SK-N-SH (cell line): ENCODE measurements around the gene ANKRD11. TPM values are rescaled to one million over a fixed set of nuclear protein-coding genes. Genes with fewer than 3 reads are reported as not detected.

Source experiments
- CTCF ChIA-PET: fragments of 300-600, 350-600 bp; formaldehyde crosslinking; extraction: SDS; loops from one replicate; lab custom pipeline; 2021; lab: Yijun Ruan, JAX
- POLR2A ChIA-PET: fragments of 350-600 bp; sonication (Branson Sonifier 250); formaldehyde crosslinking; extraction: SDS; loops from one replicate; lab custom pipeline; 2020; ENCODE audit warnings: antibody characterized with exemption, inconsistent platforms; lab: Yijun Ruan, JAX
- DNase-seq: peaks from one replicate; pipeline ENCODE4 v3.0.0; 2012
- H2AFZ ChIP-seq: fragments of 200-600 bp; sonication (generic); 2 replicates; pipeline ENCODE4 v1.8.1; 2016; ENCODE audit warnings: antibody characterized with exemption, mild to moderate bottlenecking, low read depth
- H3F3A ChIP-seq: fragments of 200-600 bp; sonication (generic); replicated peaks from 2 replicates; pipeline ENCODE3; 2016; ENCODE audit warnings: antibody characterized with exemption, mild to moderate bottlenecking; ENCODE audit not compliant: insufficient read depth
- H3K27ac ChIP-seq, 2 experiments: fragments of 200-500 bp in 1 of 2; fragments of 200-600 bp in 1 of 2; sonication (Bioruptor generic) in 1 of 2; sonication (generic), shearing (Covaris generic) in 1 of 2; 2 replicates each; pipeline versions ENCODE4 v1.5.1 to v1.6.1; 2014 to 2016; ENCODE audit warnings: low read depth in 2 of 2, inconsistent platforms in 1 of 2, low read length in 1 of 2, mild to moderate bottlenecking in 1 of 2, mixed read lengths in 1 of 2
- H3K27me3 ChIP-seq: fragments of 200-600 bp; sonication (generic), shearing (Covaris generic); 2 replicates; pipeline ENCODE4 v1.6.1; 2016; ENCODE audit warnings: mixed run types; ENCODE audit not compliant: insufficient read depth
- H3K36me3 ChIP-seq, 2 experiments: fragments of 200-500 bp in 1 of 2; fragments of 200-600 bp in 1 of 2; sonication (Bioruptor generic) in 1 of 2; sonication (generic) in 1 of 2; replicated peaks in 1 of 2; 2 replicates each; pipeline versions ENCODE3 to v1.5.1; 2014 to 2016; ENCODE audit warnings: low read length in 1 of 2, mild to moderate bottlenecking in 1 of 2; ENCODE audit not compliant: insufficient read depth in 2 of 2, control insufficient read depth in 1 of 2
- H3K4me1 ChIP-seq, 2 experiments: fragments of 200-500 bp in 1 of 2; fragments of 200-600 bp in 1 of 2; sonication (Bioruptor generic) in 1 of 2; sonication (generic), shearing (Covaris generic) in 1 of 2; 2 replicates each; pipeline versions ENCODE4 v1.5.1 to v1.6.1; 2014 to 2016; ENCODE audit warnings: low read depth in 1 of 2, low read length in 1 of 2, mixed run types in 1 of 2; ENCODE audit not compliant: insufficient read depth in 2 of 2, control insufficient read depth in 1 of 2
- H3K4me2 ChIP-seq: fragments of 200-600 bp; sonication (generic), shearing (Covaris generic); 2 replicates; pipeline ENCODE4 v1.6.1; 2017; ENCODE audit warnings: mixed run types
- H3K4me3 ChIP-seq, 2 experiments: fragments of 200-500 bp in 1 of 2; fragments of 200-600 bp in 1 of 2; sonication (Bioruptor generic) in 1 of 2; sonication (generic), shearing (Covaris generic) in 1 of 2; 2 replicates each; pipeline versions ENCODE4 v1.5.1 to v1.8.1; 2014 to 2016; ENCODE audit warnings: low read depth in 2 of 2, inconsistent platforms in 1 of 2, low read length in 1 of 2, mild to moderate bottlenecking in 1 of 2, mixed read lengths in 1 of 2, moderate library complexity in 1 of 2
- H3K79me2 ChIP-seq: fragments of 200-600 bp; sonication (generic); 2 replicates; pipeline ENCODE4 v1.8.1; 2017; ENCODE audit warnings: mild to moderate bottlenecking; ENCODE audit not compliant: insufficient read depth
- H3K9ac ChIP-seq: fragments of 200-600 bp; sonication (generic); 2 replicates; pipeline ENCODE4 v1.6.1; 2017; ENCODE audit warnings: mixed run types
- H3K9me2 ChIP-seq: fragments of 200-600 bp; sonication (generic); 2 replicates; pipeline ENCODE4 v1.6.1; 2017; ENCODE audit warnings: mixed run types
- H3K9me3 ChIP-seq: fragments of 200-600 bp; sonication (generic); 2 replicates; pipeline ENCODE4 v1.6.1; 2017; ENCODE audit warnings: mixed run types, mild to moderate bottlenecking, moderate library complexity
- H4K20me1 ChIP-seq: fragments of 200-600 bp; sonication (generic); 2 replicates; pipeline ENCODE4 v1.6.1; 2017; ENCODE audit warnings: mild to moderate bottlenecking, mixed run types; ENCODE audit not compliant: insufficient read depth
- CTCF ChIP-seq: fragments of 200-600 bp; sonication (generic); IDR thresholded peaks from 2 replicates; pipeline ENCODE4 v1.6.1; 2017; ENCODE audit warnings: antibody characterized with exemption, mild to moderate bottlenecking, moderate library complexity
- ELF1 ChIP-seq: IDR thresholded peaks from 2 replicates; pipeline ENCODE4 v1.4.0; 2012
- EP300 ChIP-seq, 2 experiments: IDR thresholded peaks; 2 replicates each; pipeline versions ENCODE4 v1.4.0 to v1.6.1; 2012; ENCODE audit warnings: borderline replicate concordance in 1 of 2, low read depth in 1 of 2, low read length in 1 of 2
- EZH2phosphoT487 ChIP-seq: fragments of 200-600 bp; sonication (generic); IDR thresholded peaks from 2 replicates; pipeline ENCODE4 v1.6.1; 2017; ENCODE audit warnings: low read depth, mixed run types, mild to moderate bottlenecking, antibody characterized with exemption, moderate library complexity, borderline replicate concordance
- FOSL2 ChIP-seq: IDR thresholded peaks from 2 replicates; pipeline ENCODE4 v1.4.0; 2012; ENCODE audit warnings: low read depth, mild to moderate bottlenecking, moderate library complexity, borderline replicate concordance
- FOXJ3 ChIP-seq: sonication (generic); formaldehyde crosslinking; IDR thresholded peaks from 2 replicates; pipeline ENCODE4 v1.5.1; 2020; ENCODE audit warnings: mild to moderate bottlenecking, missing genetic modification reagents
- IRF3 ChIP-seq: fragments of 150-350 bp; IDR thresholded peaks from 2 replicates; pipeline ENCODE4 v1.6.1; 2016; ENCODE audit warnings: mild to moderate bottlenecking, low read depth, low read length
- JUND ChIP-seq: IDR thresholded peaks from 2 replicates; pipeline ENCODE4 v1.4.0; 2012
- NFIC ChIP-seq: IDR thresholded peaks from 2 replicates; pipeline ENCODE4 v1.4.0; 2012; ENCODE audit warnings: borderline replicate concordance
- POLR2AphosphoS5 ChIP-seq: IDR thresholded peaks from 2 replicates; pipeline ENCODE4 v1.6.1; 2012; ENCODE audit warnings: low read depth, low read length
- RCOR1 ChIP-seq: fragments of 150-350 bp; IDR thresholded peaks from 2 replicates; pipeline ENCODE4 v1.6.1; 2017; ENCODE audit warnings: antibody characterized with exemption, low read length
- RXRA ChIP-seq: IDR thresholded peaks from 2 replicates; pipeline ENCODE4 v1.4.0; 2012; ENCODE audit warnings: low read depth, mild to moderate bottlenecking, borderline replicate concordance
- SIN3A ChIP-seq: IDR thresholded peaks from 2 replicates; pipeline ENCODE4 v1.6.1; 2012; ENCODE audit warnings: low read depth, mild to moderate bottlenecking, low read length, moderate library complexity, borderline replicate concordance
- YY1 ChIP-seq: IDR thresholded peaks from 2 replicates; pipeline ENCODE4 v1.4.0; 2012; ENCODE audit warnings: low read depth, mild to moderate bottlenecking
- WGBS: methylation state at CpG from one replicate; pipeline ENCODE4 v1.1.6; 2017; ENCODE audit warnings: low lambda C conversion rate; 5-methylcytosine and 5-hydroxymethylcytosine counted together
- polyA plus RNA-seq, 3 experiments: library from polyadenylated mRNA; depleted of rRNA; stranded (reverse); fragments of >200 nt; gene quantifications; 2 replicates each; pipeline ENCODE4 v1.2.3, GENCODE V29; 2012
- TF ChIP-seq, protein P1 (sequence below): IDR thresholded peaks from 2 replicates; pipeline ENCODE4 v1.4.0; 2012; ENCODE audit warnings: low read depth, borderline replicate concordance
- TF ChIP-seq, protein P2 (sequence below): IDR thresholded peaks from 2 replicates; pipeline ENCODE4 v1.4.0; 2012; ENCODE audit warnings: low read depth, borderline replicate concordance
- TF ChIP-seq, protein P3 (sequence below): IDR thresholded peaks from 2 replicates; pipeline ENCODE4 v1.6.1; 2012; ENCODE audit warnings: mild to moderate bottlenecking, low read depth, low read length, moderate library complexity

Gene ANKRD11
- polyA plus RNA-seq, 1 of the 3 experiments (the other 2 are of a cell fraction): 50.2 TPM

- TF ChIP-seq, protein P1, sequence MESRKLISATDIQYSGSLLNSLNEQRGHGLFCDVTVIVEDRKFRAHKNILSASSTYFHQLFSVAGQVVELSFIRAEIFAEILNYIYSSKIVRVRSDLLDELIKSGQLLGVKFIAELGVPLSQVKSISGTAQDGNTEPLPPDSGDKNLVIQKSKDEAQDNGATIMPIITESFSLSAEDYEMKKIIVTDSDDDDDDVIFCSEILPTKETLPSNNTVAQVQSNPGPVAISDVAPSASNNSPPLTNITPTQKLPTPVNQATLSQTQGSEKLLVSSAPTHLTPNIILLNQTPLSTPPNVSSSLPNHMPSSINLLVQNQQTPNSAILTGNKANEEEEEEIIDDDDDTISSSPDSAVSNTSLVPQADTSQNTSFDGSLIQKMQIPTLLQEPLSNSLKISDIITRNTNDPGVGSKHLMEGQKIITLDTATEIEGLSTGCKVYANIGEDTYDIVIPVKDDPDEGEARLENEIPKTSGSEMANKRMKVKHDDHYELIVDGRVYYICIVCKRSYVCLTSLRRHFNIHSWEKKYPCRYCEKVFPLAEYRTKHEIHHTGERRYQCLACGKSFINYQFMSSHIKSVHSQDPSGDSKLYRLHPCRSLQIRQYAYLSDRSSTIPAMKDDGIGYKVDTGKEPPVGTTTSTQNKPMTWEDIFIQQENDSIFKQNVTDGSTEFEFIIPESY: no peak
- no peak for TF ChIP-seq IRF3
- no peak for TF ChIP-seq CTCF
- no peak for TF ChIP-seq YY1
- TF ChIP-seq ELF1: no peak
- TF ChIP-seq, all 33 proteins: peak for 0
Observed at GRCh38 chr16:89295071-89295900, 195.1 kb downstream of the ANKRD11 start (continued).

DNA sequence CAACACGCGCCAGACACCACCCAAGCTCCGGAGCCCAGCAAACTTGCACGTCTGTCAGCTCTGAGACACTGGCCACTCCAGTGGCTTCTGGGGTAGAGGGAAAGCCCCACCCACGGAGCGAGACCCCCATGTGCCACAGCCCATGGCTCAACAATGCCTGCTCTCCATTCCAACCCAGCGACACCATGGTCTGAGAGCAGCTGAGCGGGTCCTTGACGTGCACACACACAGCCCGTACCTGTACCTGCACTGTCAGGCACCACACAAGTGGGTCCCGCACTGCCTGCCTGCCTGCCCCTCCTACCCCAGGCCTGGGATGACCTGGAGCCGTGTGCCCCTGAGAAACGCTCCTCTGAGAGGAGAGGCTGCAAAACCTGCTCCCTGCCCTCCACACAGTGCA is 195.9 kb downstream of the ANKRD11 start:
- Histone ChIP-seq H3K9me3 (no peaks in the 10 kb centered on the region), H3F3A (no peaks in the 10 kb centered on the region), H3K4me2 (no peak overlapping the region), H3K27ac (no peak overlapping the region; a peak in 1 of 4 replicates), H2AFZ (no peak overlapping the region), H3K4me3 (no peak overlapping the region), H3K9me2 (no peaks in the 10 kb centered on the region), H3K4me1 (no peaks in the 10 kb centered on the region; a peak in 1 of 4 replicates), H3K36me3 (peaks cover 4 to 21% of the 10 kb centered on the region in 2 experiments), H4K20me1 (peaks cover 77% of the 10 kb centered on the region), H3K27me3 (no peaks in the 10 kb centered on the region), H3K79me2 (peaks cover 65% of the 10 kb centered on the region), H3K9ac (no peak overlapping the region)
- POLR2A ChIA-PET: no interaction called here
- DNase-seq: no peak
- 96% methylated on average over 7 of the region's 13 CpGs for WGBS
- CTCF ChIA-PET: interaction anchor here (1.2 kb wide), 1 partner anchor 119 kb away, joined by 3 read pairs; no protein-coding TSS in a partner anchor
- TF ChIP-seq FOSL2 (no peak), EZH2phosphoT487 (no peak), EP300 (IDR thresholded peaks at IDR 0.05; ENCODE audit: borderline replicate concordance in 1 of 2, low read depth in 1 of 2, low read length in 1 of 2) (no peak), JUND (no peak), RCOR1 (no peak), NFIC (no peak), SIN3A (no peak), FOXJ3 (CRISPR knock-in tag) (no peak), RXRA (no peak), POLR2AphosphoS5 (no peak)
- TF ChIP-seq, protein P1: no peak
- TF ChIP-seq, protein P2, sequence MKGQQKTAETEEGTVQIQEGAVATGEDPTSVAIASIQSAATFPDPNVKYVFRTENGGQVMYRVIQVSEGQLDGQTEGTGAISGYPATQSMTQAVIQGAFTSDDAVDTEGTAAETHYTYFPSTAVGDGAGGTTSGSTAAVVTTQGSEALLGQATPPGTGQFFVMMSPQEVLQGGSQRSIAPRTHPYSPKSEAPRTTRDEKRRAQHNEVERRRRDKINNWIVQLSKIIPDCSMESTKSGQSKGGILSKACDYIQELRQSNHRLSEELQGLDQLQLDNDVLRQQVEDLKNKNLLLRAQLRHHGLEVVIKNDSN: no peak
- TF ChIP-seq, protein P3, sequence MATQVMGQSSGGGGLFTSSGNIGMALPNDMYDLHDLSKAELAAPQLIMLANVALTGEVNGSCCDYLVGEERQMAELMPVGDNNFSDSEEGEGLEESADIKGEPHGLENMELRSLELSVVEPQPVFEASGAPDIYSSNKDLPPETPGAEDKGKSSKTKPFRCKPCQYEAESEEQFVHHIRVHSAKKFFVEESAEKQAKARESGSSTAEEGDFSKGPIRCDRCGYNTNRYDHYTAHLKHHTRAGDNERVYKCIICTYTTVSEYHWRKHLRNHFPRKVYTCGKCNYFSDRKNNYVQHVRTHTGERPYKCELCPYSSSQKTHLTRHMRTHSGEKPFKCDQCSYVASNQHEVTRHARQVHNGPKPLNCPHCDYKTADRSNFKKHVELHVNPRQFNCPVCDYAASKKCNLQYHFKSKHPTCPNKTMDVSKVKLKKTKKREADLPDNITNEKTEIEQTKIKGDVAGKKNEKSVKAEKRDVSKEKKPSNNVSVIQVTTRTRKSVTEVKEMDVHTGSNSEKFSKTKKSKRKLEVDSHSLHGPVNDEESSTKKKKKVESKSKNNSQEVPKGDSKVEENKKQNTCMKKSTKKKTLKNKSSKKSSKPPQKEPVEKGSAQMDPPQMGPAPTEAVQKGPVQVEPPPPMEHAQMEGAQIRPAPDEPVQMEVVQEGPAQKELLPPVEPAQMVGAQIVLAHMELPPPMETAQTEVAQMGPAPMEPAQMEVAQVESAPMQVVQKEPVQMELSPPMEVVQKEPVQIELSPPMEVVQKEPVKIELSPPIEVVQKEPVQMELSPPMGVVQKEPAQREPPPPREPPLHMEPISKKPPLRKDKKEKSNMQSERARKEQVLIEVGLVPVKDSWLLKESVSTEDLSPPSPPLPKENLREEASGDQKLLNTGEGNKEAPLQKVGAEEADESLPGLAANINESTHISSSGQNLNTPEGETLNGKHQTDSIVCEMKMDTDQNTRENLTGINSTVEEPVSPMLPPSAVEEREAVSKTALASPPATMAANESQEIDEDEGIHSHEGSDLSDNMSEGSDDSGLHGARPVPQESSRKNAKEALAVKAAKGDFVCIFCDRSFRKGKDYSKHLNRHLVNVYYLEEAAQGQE: no peak
